ENCODE data around the gene IL36B.

IL36B gene

DNA sequence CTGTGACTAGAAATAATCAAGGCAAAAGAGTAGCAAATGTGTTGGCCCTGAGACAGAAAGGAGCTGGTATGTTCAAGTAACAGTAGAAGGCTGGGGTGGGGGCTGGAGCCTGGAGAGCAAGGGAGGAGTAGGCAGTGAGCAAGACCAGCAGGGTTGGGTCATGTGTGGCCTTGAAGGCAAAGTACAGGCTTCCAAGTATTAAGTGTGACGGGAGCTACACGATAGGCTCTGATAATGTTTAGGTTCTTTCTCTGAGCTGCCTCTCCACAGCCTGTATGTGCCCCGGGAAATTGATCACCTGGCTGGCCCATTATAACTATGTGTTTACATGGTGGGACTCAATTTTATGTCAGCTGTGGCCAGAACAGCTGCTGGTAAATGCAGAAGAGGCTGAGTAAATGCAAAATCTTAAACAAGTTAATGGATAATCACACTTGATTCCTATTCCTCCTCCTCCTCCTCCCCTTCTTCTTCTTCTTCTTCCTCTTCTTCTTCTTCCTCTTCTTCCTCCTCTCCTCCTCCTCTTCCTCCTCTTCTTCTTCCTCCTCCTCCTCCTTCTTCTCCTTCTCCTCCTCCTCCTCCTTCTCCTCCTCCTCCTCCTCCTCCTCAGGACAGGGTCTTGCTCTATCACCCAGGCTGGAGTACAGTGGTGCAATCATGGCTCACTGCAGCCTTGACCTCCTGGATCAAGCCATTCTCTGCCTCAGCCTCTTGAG lies 24.4 kb upstream of the IL36B start:
- no peak for DNase-seq

DNA sequence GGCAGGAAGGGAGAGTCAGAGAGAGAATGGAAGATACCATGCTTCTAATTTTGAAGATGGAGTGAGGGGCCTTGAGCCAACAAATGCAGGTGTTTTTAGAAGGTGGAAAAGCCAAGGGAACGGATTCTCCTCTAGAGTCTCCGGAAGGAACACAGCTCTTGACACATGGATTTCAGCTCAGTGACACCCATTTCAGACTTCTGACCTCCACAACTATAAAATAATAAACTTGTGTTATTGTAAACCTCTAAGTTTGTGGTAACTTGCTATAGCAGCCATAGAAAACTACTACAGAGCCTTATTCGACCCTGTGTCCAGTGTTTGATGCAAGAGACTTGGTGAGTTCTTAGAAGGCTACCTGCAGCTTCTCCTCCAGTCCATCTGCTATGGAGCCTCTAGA lies 22.9 kb upstream of the IL36B start:
- DNase-seq, result no peak

DNA sequence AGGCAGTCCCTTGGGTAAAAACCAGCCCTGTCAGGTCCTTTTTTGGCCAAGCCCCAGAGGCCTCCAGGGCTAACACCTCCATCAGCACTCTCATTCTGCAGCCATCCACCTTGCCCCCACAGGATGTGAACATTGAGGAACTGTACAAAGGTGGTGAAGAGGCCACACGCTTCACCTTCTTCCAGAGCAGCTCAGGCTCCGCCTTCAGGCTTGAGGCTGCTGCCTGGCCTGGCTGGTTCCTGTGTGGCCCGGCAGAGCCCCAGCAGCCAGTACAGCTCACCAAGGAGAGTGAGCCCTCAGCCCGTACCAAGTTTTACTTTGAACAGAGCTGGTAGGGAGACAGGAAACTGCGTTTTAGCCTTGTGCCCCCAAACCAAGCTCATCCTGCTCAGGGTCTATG lies 22.4 kb upstream of the IL36B start:
- no peak for DNase-seq

DNA sequence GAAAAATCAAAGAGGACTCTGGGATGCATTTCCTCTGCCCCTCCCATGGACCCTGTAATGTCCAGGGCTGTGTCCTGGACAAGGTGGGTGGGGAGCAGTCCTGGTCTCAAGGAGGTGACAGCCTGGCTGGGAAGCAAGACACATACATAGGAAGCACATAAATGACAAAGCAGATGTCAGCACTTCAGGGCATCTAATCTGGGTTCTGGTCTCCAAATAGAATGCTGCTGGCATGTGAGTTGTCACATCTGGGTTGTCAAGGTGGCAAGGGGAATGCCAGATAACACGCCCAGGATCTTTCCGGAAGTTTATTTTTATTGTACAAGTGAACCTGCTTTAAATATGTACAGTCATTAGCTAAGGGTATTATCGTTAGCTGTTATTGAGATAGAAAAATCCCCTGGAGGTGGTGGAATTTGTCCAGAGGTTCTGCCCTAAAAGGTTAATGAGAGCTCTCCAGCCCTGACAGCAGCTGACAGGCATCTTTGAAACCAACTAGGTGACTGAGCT lies 20.7 kb upstream of the IL36B start:
- no peak for DNase-seq

DNA sequence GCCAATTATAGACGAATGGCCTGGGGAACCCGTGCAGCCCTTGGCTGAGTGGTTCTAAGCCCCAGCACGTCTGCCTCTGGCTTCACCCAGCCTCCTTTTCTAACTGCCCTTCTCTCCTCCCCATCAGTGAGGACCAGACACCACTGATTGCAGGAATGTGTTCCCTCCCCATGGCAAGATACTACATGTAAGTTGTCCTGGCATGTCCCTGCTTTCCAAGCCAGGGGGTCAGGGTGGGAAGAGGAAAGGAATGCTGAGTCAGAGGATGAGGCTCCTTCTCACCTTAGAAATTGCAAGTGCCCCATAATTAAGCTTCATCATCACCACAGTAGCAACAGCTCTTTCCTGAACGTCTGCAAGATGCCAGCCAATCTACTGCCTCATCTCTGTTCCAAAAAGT lies 19.9 kb upstream of the IL36B start:
- no peak for DNase-seq

DNA sequence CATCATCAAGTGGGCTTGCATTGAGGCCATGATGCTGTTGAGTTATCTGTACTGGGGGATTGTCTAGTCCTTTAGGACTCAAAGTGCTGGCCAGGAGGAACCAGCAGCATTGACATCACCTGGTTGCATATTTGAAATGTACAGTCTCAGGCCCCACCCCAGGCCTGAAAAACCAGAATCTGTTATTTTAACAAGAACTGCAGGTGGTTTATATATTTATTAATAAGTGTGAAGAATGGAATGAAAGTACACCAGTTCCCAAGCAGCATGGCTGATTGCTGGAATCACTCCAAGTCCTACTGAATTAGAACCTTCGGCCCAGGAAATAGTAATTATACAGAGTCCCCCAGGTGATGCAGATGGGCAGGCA lies 17.9 kb upstream of the IL36B start:
- DNase-seq, result no peak

DNA sequence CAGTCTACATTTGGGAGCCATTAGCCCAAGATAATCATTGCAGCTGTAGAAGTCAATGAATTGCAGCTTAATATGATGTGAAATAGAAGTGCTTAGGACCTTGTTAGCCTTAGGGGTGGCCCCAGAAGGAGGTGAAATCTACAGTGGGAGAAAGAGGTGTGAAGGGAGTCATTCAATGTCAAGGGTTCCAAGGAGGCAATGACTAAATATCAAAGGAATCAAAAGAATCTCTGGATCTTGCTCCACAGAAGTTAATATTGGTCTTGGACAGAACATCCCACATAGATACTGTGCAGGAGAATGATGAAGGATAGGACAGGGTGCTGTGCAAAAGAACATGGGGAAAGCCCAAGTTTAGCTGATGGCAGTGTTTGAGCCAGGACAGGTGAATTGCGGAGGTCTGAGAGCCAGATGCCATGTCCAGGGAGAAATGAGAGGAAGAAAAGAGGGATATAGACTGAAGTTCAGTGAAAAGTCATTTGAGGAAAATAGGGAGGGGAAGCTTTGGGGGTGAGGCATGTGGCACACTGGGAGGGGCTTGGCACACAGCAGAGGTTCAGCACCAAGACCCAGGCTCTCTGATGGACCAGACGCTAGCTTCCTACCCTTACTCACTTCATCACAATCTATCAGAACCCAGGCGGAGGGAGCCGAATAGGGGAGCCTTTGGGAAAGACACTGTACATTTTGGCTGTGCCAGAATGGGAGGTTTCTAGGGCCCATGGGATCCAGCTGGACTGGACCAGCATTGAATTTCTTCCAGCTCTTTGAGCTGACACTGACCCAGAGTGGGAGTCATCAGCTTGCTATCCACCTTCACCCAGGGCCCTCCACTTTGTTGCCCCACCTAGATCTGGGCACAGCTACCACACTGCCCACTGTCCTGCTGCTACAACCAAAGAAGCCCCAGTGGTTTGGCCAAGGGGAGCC lies 17.3 kb upstream of the IL36B start:
- no peak for DNase-seq

DNA sequence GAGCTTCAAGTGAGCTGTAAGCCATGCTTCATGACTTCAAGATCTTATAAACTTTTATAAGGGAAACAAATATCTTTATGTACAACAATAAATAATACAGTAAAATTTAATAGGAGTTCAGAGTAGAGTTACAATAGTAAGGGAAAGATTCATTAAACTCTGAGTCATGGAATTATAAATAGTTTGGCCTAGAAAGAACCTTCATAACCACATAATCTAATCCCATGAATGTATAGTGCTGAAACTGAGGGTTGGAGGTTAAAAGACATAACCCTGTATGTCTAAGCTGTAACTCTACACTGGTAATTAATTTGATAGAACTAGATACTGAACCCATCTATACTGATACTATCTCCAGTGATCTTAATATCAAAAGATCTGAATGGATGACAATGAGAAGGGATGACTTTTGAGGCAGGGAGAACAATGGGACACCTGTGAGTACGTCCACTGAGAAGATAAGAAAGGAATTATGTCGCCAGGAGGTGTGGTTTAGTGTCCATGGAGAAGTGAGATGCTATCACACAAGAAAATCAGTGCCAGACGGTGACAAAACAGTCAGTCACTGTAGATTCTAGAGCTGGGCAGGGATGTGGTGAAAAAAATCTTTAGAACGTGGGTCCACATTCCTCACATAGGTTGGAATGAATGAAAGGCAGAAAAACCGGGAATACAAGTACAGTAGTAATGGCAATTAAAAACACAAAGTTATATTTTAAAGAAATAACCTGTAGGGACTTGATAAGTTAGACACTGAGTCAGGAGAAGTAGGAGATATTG lies 16.2 kb upstream of the IL36B start:
- no peak for DNase-seq

DNA sequence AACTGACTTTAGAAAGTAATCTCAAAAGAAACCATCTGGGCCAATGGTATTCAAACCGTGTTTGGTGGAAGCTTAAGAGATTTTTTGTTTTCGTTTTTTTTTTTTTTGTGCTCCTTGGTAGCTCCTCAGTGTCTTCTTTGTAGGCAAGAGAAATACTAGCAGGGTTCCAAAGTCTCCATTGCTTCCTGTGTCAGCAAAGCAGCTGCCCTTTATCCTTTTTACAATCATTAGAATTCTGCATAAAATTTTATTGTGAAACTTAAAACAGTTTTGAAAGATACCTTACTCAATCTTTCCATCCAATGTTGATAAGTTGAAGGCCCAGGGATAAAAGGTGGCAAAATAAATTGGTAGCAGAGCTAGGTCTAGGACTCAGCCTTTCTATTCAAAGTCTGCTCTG lies 15.6 kb upstream of the IL36B start:
- DNase-seq, result no peak

DNA sequence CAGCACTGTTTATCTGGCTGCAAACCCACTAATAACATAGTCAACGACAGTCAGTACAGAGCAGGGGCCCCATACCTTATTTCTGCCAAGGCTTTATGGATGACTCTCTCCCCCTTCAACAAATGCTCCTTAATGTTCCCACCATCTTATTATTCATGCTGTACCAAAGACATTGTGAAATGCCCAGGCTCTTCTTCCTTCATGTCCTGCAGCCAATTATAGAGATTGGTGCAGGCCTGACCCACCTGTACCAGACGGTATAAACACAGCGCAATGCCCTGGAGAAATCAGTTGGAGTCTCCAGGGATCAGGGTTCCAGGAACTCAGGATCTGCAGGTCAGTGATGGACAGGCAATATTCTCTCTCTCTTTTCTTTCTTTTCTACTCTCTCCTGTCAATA lies 15.0 kb upstream of the IL36B start, which contains the start of gene IL1F10:
TSS of gene IL1F10 (plus strand) at position 290 of the 400 bp plus-strand sequence. CDS start 4,769 bp downstream, outside the sequence.
- no peak for DNase-seq

DNA sequence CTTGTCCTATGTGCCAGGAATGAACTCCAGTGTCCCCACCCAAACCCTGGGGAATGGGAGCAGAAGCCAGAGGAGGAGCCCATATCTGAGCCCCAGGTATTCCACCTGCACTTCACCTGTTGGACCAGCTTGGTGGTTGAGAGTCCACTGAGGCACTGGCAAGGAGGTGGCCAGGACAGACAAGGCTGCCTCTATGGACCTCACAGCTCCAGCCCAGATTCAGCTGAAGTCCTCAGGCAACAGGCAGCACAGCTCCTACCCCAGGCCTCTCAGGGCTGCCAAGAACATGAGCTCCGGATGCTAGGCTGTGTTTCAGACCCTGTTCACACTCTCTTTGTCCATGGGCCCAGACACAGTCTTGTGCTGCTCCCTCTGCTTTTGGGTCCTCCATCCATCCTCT lies 12.2 kb upstream of the IL36B start:
- DNase-seq, result no peak

DNA sequence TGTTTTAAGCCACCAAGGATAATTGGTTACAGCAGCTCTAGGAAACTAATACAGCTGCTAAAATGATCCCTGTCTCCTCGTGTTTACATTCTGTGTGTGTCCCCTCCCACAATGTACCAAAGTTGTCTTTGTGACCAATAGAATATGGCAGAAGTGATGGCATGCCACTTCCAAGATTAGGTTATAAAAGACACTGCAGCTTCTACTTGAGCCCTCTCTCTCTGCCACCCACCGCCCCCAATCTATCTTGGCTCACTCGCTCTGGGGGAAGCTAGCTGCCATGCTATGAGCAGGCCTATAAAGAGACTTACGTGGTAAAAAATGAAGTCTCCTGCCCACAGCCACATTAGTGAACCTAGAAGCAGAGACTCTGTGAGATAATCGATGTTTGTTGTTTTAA lies 11.6 kb upstream of the IL36B start:
- DNase-seq, result no peak

DNA sequence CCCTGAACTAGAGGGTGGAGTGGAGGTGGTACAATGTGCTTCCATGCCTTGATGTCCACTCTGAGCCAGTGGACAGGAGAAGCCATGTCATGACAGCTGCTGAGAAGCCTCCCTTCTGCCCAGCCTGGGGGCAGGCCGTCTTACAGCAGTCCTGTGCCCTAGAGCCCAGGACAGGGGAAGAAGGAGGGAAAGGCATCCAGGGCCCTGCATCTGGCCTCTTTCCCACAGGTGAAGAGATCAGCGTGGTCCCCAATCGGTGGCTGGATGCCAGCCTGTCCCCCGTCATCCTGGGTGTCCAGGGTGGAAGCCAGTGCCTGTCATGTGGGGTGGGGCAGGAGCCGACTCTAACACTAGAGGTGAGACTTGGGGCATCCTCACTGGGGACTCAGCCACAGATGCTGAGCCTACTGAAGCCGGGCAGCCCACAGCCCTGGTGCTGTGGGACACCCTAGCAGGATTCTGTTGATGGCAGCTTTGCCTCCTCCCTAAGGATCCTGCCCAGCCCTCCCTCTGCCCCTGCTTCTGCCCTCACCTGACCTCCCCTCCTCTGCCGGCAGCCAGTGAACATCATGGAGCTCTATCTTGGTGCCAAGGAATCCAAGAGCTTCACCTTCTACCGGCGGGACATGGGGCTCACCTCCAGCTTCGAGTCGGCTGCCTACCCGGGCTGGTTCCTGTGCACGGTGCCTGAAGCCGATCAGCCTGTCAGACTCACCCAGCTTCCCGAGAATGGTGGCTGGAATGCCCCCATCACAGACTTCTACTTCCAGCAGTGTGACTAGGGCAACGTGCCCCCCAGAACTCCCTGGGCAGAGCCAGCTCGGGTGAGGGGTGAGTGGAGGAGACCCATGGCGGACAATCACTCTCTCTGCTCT lies 9.5 kb upstream of the IL36B start:
- DNase-seq, result no peak

DNA sequence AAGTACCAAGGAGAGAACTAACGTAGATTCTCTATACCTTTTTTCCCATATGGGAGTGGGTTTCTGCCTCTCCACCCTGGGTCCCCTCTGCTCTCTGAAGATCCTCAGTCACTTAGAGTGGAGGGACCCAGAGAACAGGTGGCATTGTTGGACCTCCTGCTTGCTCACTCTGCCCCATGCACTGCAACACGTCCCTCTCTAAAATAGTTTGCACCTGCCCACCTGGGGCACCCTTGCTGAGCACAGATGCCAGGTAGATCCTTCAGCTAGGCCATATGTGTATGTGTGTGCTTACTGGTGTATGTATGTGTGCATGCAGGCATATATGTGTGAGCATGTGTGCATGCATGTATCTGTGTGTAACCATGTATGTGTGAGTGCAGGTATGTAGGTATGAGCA lies 8.6 kb upstream of the IL36B start:
- DNase-seq, result no peak

DNA sequence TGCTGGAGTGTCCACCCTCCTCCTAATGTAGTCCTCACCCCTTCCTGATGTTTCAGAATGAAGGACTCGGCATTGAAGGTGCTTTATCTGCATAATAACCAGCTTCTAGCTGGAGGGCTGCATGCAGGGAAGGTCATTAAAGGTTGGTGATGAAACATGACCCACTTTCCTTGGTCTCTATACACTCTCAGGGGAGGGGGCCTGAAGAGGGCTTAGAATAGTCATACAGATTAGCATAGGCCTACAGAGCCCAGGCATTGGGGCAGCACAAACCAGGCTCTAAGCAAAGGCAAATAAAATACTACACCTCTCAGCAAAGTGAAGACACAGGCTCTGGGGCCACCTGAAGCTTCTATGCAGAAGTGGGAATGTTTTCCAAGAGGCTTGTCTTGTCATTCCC lies 8.1 kb upstream of the IL36B start:
- DNase-seq, result no peak

DNA sequence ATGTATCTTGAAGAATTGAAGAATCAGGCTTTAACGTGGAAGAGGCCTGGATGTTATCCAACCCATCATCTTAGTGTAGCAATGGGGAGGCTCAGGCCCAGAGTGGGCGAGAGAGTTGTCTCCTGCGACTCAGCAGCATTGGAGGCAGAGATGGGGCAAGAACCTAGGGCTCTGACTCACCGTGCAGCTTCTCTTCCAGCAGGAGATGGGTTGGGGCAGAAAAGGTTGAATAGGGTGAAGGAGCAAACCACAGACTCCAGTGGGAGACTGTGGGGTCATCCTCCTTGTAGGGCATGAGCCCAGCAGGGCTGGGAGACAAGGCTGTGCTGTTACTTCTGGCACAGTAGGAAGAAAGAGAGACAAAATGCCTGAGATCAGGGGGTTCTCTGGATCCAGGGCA lies 7.7 kb upstream of the IL36B start:
- DNase-seq, result no peak

DNA sequence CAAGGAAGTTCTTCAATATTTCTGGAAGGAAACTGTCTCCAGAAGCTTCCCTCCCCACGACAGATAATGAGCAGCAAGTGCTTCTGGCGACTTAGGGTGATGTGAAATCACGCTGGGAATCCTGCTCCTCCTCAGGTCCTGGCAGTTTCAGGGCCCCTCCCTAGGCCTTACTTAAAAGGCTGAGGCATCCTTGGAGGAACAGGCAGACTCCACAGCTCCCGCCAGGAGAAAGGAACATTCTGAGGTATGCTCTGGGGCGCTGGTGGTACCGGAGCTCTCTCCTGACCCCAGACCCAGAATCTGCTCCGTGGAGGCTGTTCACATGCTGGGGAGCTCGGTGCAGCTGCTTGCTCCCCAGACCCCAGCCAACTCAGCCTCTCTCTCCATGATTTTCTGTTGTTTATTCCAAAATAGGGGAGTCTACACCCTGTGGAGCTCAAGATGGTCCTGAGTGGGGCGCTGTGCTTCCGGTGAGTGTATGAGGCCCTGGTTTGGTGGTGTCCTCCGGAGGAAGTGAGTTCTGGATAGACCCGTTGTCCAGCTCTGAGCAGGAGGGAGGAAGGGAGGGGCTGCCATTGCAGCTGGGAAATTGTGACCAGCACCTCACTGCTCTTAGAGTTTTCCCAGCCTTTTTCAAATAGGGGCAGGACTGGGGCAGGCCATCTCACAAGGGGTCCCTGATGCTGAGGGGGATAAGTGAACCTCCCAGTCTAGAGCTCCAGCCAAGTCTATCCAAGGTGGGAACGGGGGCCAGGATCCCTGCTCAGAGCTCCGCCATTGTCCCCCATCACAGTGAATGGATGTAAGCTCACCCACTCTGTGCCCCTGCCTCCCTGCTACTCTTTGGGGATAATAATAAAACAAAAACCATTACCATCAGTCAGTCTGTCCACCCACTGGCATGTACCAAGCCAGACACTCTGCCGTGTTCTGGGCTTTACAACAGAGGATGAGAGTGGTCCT lies 6.6 kb upstream of the IL36B start, which contains the start of gene IL36RN:
TSS of gene IL36RN (plus strand) at position 201 of the 963 bp plus-strand sequence. CDS start at position 442, 241 bp downstream.
- no peak for DNase-seq

DNA sequence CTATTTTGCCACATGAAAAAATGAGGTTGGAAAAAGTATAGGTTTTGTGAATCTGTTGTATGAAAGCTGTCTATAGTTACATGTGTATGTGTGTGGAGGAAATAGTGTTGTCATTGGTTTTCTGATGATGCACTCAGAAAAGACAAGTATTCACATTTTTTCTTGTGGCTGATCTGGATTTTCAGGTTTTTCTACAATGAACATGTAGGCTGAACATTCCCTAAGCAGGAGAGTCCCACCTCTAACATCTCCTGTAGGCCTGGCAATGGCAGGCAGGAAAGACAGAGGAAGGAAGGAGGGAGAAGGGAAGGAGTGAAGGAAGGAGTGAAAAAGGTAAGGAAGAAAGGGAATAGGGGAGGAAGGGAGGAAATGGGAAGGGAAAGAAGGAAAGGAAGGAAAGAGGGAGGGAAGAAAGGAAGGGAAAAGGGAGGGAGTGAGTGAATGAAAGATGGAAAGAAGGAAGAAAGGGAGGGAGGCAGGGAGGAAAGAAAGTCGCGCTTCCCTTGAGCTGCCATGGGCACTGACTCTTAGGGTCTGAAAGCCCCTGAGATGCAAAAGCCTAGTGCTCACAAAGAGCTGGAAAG lies 5.8 kb upstream of the IL36B start:
- no peak for DNase-seq

DNA sequence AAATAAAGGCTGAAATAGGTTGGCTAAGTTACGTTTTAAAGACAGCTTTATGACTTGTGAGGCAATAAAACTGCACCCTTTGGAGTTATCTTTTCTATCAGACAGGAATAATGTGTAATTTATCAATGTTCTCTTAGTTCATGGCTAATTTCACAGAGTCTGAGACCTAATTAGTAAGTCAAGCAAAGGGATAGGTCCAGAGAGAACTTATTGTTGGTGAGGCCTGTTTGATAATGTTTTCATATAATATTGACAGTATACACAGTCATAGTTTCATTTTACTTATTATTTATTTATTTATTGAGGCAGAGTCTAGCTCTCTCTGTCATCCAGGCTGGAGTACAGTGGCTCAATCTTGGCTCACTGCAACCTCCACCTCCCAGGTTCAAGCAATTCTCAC lies 4.5 kb upstream of the IL36B start:
- no peak for DNase-seq
